Esophagus muscularis mucosa (tissue), 4 donors: ENCODE measurements around the gene C4orf50.

Source experiments
- CTCF ChIP-seq, 3 experiments: fragments of 200-600 bp in 2 of 3; fragments of 450-650 bp in 1 of 3; sonication (generic) in 2 of 3; IDR thresholded peaks; one replicate each; pipeline ENCODE4 v1.5.1; 2017 to 2019; ENCODE audit warnings: antibody characterized with exemption in 3 of 3, mild to moderate bottlenecking in 2 of 3, moderate library complexity in 1 of 3
- EP300 ChIP-seq: sonication (generic); formaldehyde crosslinking; IDR thresholded peaks from one replicate; pipeline ENCODE4 v1.6.1; 2017; ENCODE audit warnings: antibody characterized with exemption
- POLR2A ChIP-seq: fragments of 450-650 bp; IDR thresholded peaks from one replicate; pipeline ENCODE4 v1.6.1; 2017; ENCODE audit warnings: antibody characterized with exemption, moderate library complexity, mild to moderate bottlenecking, low read depth
- POLR2AphosphoS5 ChIP-seq, 2 donors: sonication (generic); formaldehyde crosslinking; IDR thresholded peaks; one replicate each; pipeline ENCODE4 v1.6.1; 2017; ENCODE audit warnings: antibody characterized with exemption in 2 of 2

DNA sequence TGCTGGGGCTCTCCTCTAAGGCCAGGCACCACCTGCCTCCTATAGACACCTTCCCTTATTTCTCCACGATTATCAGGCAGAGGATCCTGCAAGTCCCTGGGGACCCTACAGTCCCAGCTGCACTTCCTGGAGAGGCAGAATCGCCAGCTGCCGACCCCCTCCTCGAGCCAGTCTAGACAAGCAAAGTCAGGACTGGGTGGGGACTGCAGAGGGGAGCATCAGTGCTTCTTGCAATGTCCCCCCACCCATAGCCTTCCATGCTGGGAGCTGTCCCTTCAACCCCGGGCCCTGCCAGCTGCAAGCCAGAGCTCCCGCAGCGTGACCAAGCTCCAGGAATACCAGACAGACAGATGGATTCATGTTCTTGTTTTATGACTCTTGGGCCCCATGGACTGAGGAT lies 124.0 kb downstream of the C4orf50 start:
- TF ChIP-seq CTCF (IDR thresholded peaks at IDR 0.05) (no peak), POLR2AphosphoS5 (IDR thresholded peaks at IDR 0.05) (no peak), POLR2A (no peak), EP300 (no peak)
